Neural cell (in vitro differentiated cells): Measurements from ENCODE around the gene DYRK2.

Source experiments
- CTCF ChIP-seq: fragments of 450-650 bp; IDR thresholded peaks from 2 replicates; pipeline ENCODE4 v1.5.1; 2014; ENCODE audit warnings: antibody characterized with exemption, mild to moderate bottlenecking, moderate library complexity; ENCODE audit not compliant: poor library complexity, severe bottlenecking
- EP300 ChIP-seq: fragments of 450-650 bp; conservative IDR thresholded peaks from 2 replicates; pipeline ENCODE4 v1.6.1; 2014; ENCODE audit warnings: antibody characterized with exemption, mild to moderate bottlenecking, moderate library complexity; ENCODE audit not compliant: poor library complexity, severe bottlenecking
- POLR2AphosphoS5 ChIP-seq: IDR thresholded peaks from 2 replicates; pipeline ENCODE4 v1.6.1; 2012
- REST ChIP-seq: IDR thresholded peaks from 2 replicates; pipeline ENCODE4 v1.6.1; 2012; ENCODE audit warnings: borderline replicate concordance

GRCh38 chr12:67661311-67662021 is 12.9 kb downstream of the DYRK2 start:
- TF ChIP-seq CTCF, result no peak
- no peak for TF ChIP-seq POLR2AphosphoS5
- TF ChIP-seq REST, result no peak
- no peak for TF ChIP-seq EP300
